Measurements from ENCODE around the gene IFNA4. TPM values are rescaled to one million over a fixed set of nuclear protein-coding genes. Genes with fewer than 3 reads are reported as not detected.

The IFNA4 gene
- total RNA-seq, 1 donor from 2014 or later, result not detected

- no peak for DNase-seq (ENCODE audit: extremely low spot score in 2 of 2)
- intact Hi-C loops (cut with DNase I), result loop anchor here (5.0 kb wide), 1 partner anchor 940 kb away; no protein-coding TSS in a partner anchor
- no peaks in the 10 kb centered on the region for H3K36me3 ChIP-seq
- no peaks in the 10 kb centered on the region for H3K4me1 ChIP-seq
- no peak overlapping the region for H3K27ac ChIP-seq
- no peak for TF ChIP-seq POLR2A (IDR thresholded peaks at IDR 0.05)
- TF ChIP-seq POLR2AphosphoS5 (IDR thresholded peaks at IDR 0.05; ENCODE audit: insufficient read depth in 1 of 2, low read depth in 1 of 2), result no peak
- no peak for TF ChIP-seq CTCF (IDR thresholded peaks at IDR 0.05)
- H3K27me3 ChIP-seq, result no peaks in the 10 kb centered on the region
- H3K9me3 ChIP-seq, result no peaks in the 10 kb centered on the region
- H3K4me3 ChIP-seq, result no peak overlapping the region
These were observed 50.4 kb downstream of the IFNA4 start for GRCh38 chr9:21137020-21137419.

Small RNA genes lying within 50 kb of the gene (small RNA-seq; reads per million reads assigned to genes)
- gene RF00019, result not detected

Other genes with a start within 250 kb of the IFNA4 start
- 3.2 TPM for gene HACD4, start 155.9 kb downstream of the IFNA4 start, total RNA-seq
- gene IFNB1, start 109.6 kb downstream of the IFNA4 start, total RNA-seq, result not detected
- gene IFNW1, start 45.8 kb downstream of the IFNA4 start, total RNA-seq, result not detected
- gene IFNA21, start 20.9 kb downstream of the IFNA4 start, total RNA-seq, result not detected
- gene IFNA7, start 14.6 kb upstream of the IFNA4 start, total RNA-seq, result not detected
- gene IFNA10, start 19.6 kb upstream of the IFNA4 start, total RNA-seq, result not detected
- not detected for gene IFNA16, start 29.7 kb upstream of the IFNA4 start, total RNA-seq
- gene IFNA17, start 40.6 kb upstream of the IFNA4 start, total RNA-seq, result not detected
- not detected for gene IFNA14, start 52.4 kb upstream of the IFNA4 start, total RNA-seq
- not detected for gene IFNA5, start 117.7 kb upstream of the IFNA4 start, total RNA-seq
- 22.3 TPM for gene KLHL9, start 147.8 kb upstream of the IFNA4 start, total RNA-seq
- gene IFNA6, start 163.3 kb upstream of the IFNA4 start, total RNA-seq, result not detected
- not detected for gene IFNA13, start 180.5 kb upstream of the IFNA4 start, total RNA-seq
- not detected for gene IFNA2, start 197.8 kb upstream of the IFNA4 start, total RNA-seq
- not detected for gene IFNA8, start 221.5 kb upstream of the IFNA4 start, total RNA-seq